ENCODE measurements around the gene TUBGCP4. TPM values are rescaled to one million over a fixed set of nuclear protein-coding genes. Genes with fewer than 3 reads are reported as not detected.

TUBGCP4 gene
- total and polyA plus RNA-seq, 9 of the 15 experiments (the other 6 are each of a cell fraction or from before 2014, with no cell fraction given) = 10.7 to 50.2 (median 29.6) TPM

GRCh38 chr15:43370975-43371974 lies at the start of gene TUBGCP4, which contains the start of gene ZSCAN29 (continued):
- no peak for TF ChIP-seq RNF219 (CRISPR knock-in tag; IDR thresholded peaks at IDR 0.05)
- no peak; the same call in 1 of the 2 replicates for TF ChIP-seq ZBED1 (IDR thresholded peaks at IDR 0.05)
- no peak for TF ChIP-seq RBM25 (IDR thresholded peaks at IDR 0.05; ENCODE audit: low read depth, low read length, severe bottlenecking)
- no peak for TF ChIP-seq CREB3 (tag; conservative IDR thresholded peaks at IDR 0.05; ENCODE audit: low read depth)
- TF ChIP-seq RBBP5 (IDR thresholded peaks at IDR 0.05; ENCODE audit: borderline replicate concordance, insufficient read depth, low read length, poor library complexity, severe bottlenecking) = peak; percentile 88
- TF ChIP-seq UBTF (IDR thresholded peaks at IDR 0.05; ENCODE audit: borderline replicate concordance in 1 of 2, low read depth in 2 of 2, low read length in 2 of 2) = 0 out of 4 replicates have a peak, but pooled peaks of 1 of the 2 experiments have one; percentile 25
- TF ChIP-seq REST (IDR thresholded peaks at IDR 0.05; ENCODE audit: borderline replicate concordance) = peak; percentile 26; the same call in 1 of the 2 replicates
- no peak for TF ChIP-seq REST (CRISPR knock-in tag; IDR thresholded peaks at IDR 0.05; ENCODE audit: low read depth)
- TF ChIP-seq ZNF668 (CRISPR knock-in tag; IDR thresholded peaks at IDR 0.05) = no peak
- TF ChIP-seq ZNF699 (CRISPR knock-in tag; IDR thresholded peaks at IDR 0.05; ENCODE audit: insufficient replicate concordance) = no peak
- no peak for TF ChIP-seq CCNT2 (IDR thresholded peaks at IDR 0.05; ENCODE audit: borderline replicate concordance, extremely low read depth, insufficient read length, low read depth, low read length)

Measured in K562 (cell line).